ENCODE results near the gene CHSY1.

Gene CHSY1

DNA sequence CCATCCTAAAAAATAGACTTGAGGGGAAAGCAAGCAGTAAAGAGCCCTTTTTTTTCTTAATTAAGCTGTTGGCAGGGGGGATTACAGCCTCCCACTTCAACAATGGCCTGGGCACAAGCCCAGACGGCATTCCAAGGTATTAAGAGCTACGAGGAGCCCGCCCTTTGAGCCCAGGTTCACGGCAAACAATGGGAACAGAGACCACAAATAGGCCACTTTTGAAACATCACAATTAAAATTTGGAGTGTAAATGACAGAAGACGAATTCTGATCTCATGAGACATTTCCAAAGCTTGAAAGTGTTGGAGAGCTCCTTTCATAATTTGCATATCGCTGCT lies 8.9 kb downstream of the CHSY1 start:
- H3K9me3 ChIP-seq (ENCODE audit: severe bottlenecking), result no peaks in the 10 kb centered on the region
- DNase-seq (ENCODE audit: low spot score) (no peak), ATAC-seq (ENCODE audit: low read depth) (peak; percentile 24)
- H3K27me3 ChIP-seq (ENCODE audit: insufficient read depth, poor library complexity, severe bottlenecking), result no peaks in the 10 kb centered on the region
- peaks cover 42% of the 10 kb centered on the region for H3K36me3 ChIP-seq (ENCODE audit: low read depth)
- H3K4me3 ChIP-seq (ENCODE audit: severe bottlenecking), result no peak overlapping the region
- peak overlapping the region; percentile 42 for H3K27ac ChIP-seq (ENCODE audit: poor library complexity, severe bottlenecking)
- H3K4me1 ChIP-seq (ENCODE audit: insufficient read depth, poor library complexity, severe bottlenecking), result peaks cover 69% of the 10 kb centered on the region
- TF ChIP-seq, protein P1, sequence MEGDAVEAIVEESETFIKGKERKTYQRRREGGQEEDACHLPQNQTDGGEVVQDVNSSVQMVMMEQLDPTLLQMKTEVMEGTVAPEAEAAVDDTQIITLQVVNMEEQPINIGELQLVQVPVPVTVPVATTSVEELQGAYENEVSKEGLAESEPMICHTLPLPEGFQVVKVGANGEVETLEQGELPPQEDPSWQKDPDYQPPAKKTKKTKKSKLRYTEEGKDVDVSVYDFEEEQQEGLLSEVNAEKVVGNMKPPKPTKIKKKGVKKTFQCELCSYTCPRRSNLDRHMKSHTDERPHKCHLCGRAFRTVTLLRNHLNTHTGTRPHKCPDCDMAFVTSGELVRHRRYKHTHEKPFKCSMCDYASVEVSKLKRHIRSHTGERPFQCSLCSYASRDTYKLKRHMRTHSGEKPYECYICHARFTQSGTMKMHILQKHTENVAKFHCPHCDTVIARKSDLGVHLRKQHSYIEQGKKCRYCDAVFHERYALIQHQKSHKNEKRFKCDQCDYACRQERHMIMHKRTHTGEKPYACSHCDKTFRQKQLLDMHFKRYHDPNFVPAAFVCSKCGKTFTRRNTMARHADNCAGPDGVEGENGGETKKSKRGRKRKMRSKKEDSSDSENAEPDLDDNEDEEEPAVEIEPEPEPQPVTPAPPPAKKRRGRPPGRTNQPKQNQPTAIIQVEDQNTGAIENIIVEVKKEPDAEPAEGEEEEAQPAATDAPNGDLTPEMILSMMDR (IDR thresholded peaks at IDR 0.05; ENCODE audit: poor library complexity, severe bottlenecking), result no peak

DNA sequence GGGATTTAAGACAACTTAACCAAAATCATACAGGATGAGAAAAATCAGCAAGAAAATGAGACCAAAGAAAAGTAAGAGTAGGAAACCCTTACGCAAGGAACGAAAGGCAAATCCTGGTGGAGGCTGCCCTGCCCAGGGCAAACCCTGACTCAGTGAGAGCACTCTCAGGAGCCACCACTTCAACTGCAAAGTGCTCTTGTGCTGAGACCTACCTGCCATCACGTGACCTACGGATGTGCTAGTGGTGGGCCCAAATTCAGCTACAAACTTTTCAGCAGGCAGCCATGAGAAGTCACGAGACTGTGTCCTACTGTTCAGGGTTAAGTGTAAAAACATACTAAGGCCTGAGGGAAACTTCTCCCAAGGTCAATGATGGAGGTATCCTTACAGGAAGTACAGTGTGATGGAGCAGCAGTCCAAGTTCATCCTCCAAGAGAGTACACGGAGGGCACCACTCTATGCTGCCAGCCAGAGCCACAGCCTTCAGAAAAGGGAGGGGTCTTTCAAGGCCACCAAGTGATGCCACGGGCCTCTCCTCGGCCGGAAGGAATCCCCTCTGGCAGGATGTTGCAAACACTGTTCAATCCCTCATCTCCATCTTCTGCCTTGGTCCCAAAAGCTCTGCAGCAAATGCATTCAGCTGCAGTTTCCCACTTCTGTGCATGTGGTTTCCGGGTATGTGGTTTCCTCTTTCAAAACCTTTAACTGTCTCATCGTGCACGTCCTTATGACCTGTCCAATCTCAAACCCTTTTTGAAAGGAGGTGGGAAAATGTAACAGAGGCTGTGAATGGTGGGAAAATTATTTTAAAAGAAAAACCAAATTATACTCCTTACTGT lies 9.5 kb downstream of the CHSY1 start:
- Histone ChIP-seq H3K4me3 (ENCODE audit: severe bottlenecking) (no peak overlapping the region), H3K27me3 (ENCODE audit: insufficient read depth, poor library complexity, severe bottlenecking) (no peaks in the 10 kb centered on the region), H3K36me3 (ENCODE audit: low read depth) (peaks cover 42% of the 10 kb centered on the region), H3K4me1 (ENCODE audit: insufficient read depth, poor library complexity, severe bottlenecking) (peaks cover 63% of the 10 kb centered on the region), H3K27ac (ENCODE audit: poor library complexity, severe bottlenecking) (peak overlapping the region; percentile 42), H3K9me3 (ENCODE audit: severe bottlenecking) (no peaks in the 10 kb centered on the region)
- TF ChIP-seq, protein P1 (IDR thresholded peaks at IDR 0.05; ENCODE audit: poor library complexity, severe bottlenecking), result no peak
- DNase-seq (ENCODE audit: low spot score) (peak; percentile 32), ATAC-seq (ENCODE audit: low read depth) (peak; percentile 60)

DNA sequence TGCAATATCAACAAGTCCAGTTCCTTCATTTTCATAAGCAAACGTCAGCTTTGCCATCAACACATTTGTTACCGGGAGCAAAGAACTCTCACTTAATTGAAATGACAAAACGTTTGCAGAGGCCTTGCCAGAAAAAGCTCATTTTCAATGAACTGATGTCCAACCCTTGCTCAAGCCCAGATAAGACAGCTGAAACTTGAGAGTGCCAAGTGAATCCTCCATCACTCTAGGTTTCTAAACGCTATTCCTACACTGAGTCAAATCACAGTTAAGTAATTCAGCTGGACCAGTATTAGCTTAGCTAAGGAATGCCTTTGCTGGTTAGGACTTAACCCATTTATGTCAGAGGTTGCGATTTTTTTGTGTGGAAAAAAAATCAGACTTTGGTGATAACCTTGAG lies 11.5 kb downstream of the CHSY1 start:
- ATAC-seq (ENCODE audit: low read depth) (no peak), DNase-seq (ENCODE audit: low spot score) (no peak)
- Histone ChIP-seq H3K9me3 (ENCODE audit: severe bottlenecking) (no peaks in the 10 kb centered on the region), H3K27ac (ENCODE audit: poor library complexity, severe bottlenecking) (no peak overlapping the region), H3K27me3 (ENCODE audit: insufficient read depth, poor library complexity, severe bottlenecking) (no peaks in the 10 kb centered on the region), H3K36me3 (ENCODE audit: low read depth) (peaks cover 48% of the 10 kb centered on the region), H3K4me1 (ENCODE audit: insufficient read depth, poor library complexity, severe bottlenecking) (peaks cover 43% of the 10 kb centered on the region), H3K4me3 (ENCODE audit: severe bottlenecking) (no peak overlapping the region)
- TF ChIP-seq, protein P1 (IDR thresholded peaks at IDR 0.05; ENCODE audit: poor library complexity, severe bottlenecking), result no peak

DNA sequence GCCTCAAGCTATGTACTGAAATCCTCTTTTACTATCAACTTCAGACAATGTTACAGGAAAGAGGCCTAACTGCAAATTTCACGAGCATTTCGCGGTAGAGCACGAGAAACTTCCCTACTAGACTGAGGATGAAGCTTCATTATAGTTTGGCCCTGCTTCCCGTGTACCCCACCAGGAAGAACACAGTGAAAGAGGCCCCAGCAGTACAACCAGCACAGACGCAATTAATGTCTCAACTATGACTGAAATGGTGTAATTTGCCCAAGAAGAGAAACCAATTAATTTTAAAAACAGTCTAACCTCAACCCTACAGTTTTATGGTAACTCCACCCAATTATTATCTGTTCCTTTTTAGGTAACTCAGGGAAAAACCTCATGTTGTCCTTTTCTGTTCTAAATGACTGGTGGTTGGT lies 12.1 kb downstream of the CHSY1 start:
- H3K9me3 ChIP-seq (ENCODE audit: severe bottlenecking), result no peaks in the 10 kb centered on the region
- H3K4me1 ChIP-seq (ENCODE audit: insufficient read depth, poor library complexity, severe bottlenecking), result peaks cover 37% of the 10 kb centered on the region
- DNase-seq (ENCODE audit: low spot score), result no peak
- H3K27ac ChIP-seq (ENCODE audit: poor library complexity, severe bottlenecking), result no peak overlapping the region
- TF ChIP-seq, protein P1 (IDR thresholded peaks at IDR 0.05; ENCODE audit: poor library complexity, severe bottlenecking), result no peak
- H3K36me3 ChIP-seq (ENCODE audit: low read depth), result peaks cover 54% of the 10 kb centered on the region
- no peaks in the 10 kb centered on the region for H3K27me3 ChIP-seq (ENCODE audit: insufficient read depth, poor library complexity, severe bottlenecking)
- ATAC-seq (ENCODE audit: low read depth), result no peak
- no peak overlapping the region for H3K4me3 ChIP-seq (ENCODE audit: severe bottlenecking)

DNA sequence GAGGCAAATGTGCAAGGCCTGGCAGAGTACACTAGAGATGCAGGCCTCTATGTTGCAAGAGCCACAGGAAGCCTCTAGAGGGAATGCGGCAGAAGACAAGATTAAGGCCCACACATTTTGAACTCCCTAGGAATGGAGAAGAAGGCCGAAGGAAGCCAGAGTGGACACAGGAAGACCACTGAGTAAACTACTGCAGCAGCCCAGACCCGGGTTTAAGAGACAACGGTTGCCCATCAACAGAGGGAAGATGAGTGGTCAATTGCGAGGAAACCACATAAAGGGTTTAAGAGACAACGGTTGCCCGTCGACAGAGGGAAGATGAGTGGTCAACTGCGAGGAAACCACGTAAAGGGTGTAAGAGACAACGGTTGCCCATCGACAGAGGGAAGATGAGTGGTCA lies 14.6 kb downstream of the CHSY1 start:
- DNase-seq (ENCODE audit: low spot score) (no peak), ATAC-seq (ENCODE audit: low read depth) (no peak)
- no peak overlapping the region for H3K27ac ChIP-seq (ENCODE audit: poor library complexity, severe bottlenecking)
- H3K27me3 ChIP-seq (ENCODE audit: insufficient read depth, poor library complexity, severe bottlenecking), result no peaks in the 10 kb centered on the region
- H3K4me3 ChIP-seq (ENCODE audit: severe bottlenecking), result no peak overlapping the region
- H3K36me3 ChIP-seq (ENCODE audit: low read depth), result peaks cover 66% of the 10 kb centered on the region
- H3K4me1 ChIP-seq (ENCODE audit: insufficient read depth, poor library complexity, severe bottlenecking), result peaks cover 30% of the 10 kb centered on the region
- TF ChIP-seq, protein P1 (IDR thresholded peaks at IDR 0.05; ENCODE audit: poor library complexity, severe bottlenecking), result no peak
- no peaks in the 10 kb centered on the region for H3K9me3 ChIP-seq (ENCODE audit: severe bottlenecking)
